ENCODE measurements around the gene PPM1L. TPM values are rescaled to one million over a fixed set of nuclear protein-coding genes. Genes with fewer than 3 reads are reported as not detected.

The PPM1L gene
- total and polyA plus RNA-seq, 2 of the 13 experiments (the other 11 are each of a cell fraction or from before 2014, with no cell fraction given) = 0.22 to 1.4 TPM

- intact Hi-C loops (cut with micrococcal nuclease; ENCODE audit: unreplicated experiment) = no loop called here
- Histone ChIP-seq H3K9me3 (ENCODE audit: low read length) (no peaks in the 10 kb centered on the region), H2AFZ (ENCODE audit: low read length) (no peak overlapping the region), H3K4me1 (ENCODE audit: insufficient read depth, low read length) (no peaks in the 10 kb centered on the region), H3K27ac (ENCODE audit: extremely low read length, insufficient read depth, low read length) (no peak overlapping the region), H3K36me3 (replicated peaks in 1 of 2; ENCODE audit: control insufficient read depth in 1 of 2, insufficient read depth in 2 of 2, low read length in 2 of 2) (no peaks in the 10 kb centered on the region), H3K9ac (ENCODE audit: insufficient read depth, low read depth, low read length) (no peak overlapping the region), H3K27me3 (ENCODE audit: control insufficient read depth in 1 of 2, insufficient read depth in 2 of 2, low read length in 2 of 2) (no peaks in the 10 kb centered on the region), H3K4me2 (ENCODE audit: low read depth, low read length) (no peak overlapping the region), H4K20me1 (ENCODE audit: insufficient read depth, low read length) (no peaks in the 10 kb centered on the region), H3K79me2 (ENCODE audit: insufficient read depth, low read length) (no peaks in the 10 kb centered on the region), H3K4me3 (replicated peaks in 1 of 3; ENCODE audit: insufficient read depth in 1 of 3, low read depth in 2 of 3, low read length in 3 of 3) (no peak overlapping the region)
- ATAC-seq = no peak
- in situ Hi-C loops (cut with HindIII; ENCODE audit: extremely low pct_ligation_motif_present, low pct_unique_long_range_greater_than_20kb) = no loop called here
- no TSS peak for BruUV-seq (replicated peaks)
- POLR2A ChIA-PET = no interaction called here
- no peak for FAIRE-seq
- no peak for DNase-seq (ENCODE audit: low spot score)
- CTCF ChIA-PET (ENCODE audit: low intra/inter-chr PET ratio, low total read pairs) = no interaction called here
- 0% methylated on average over 2 of the region's 2 CpGs for WGBS (ENCODE audit: low lambda C conversion rate)
- TF ChIP-seq HNF4G (IDR thresholded peaks at IDR 0.05; ENCODE audit: borderline replicate concordance, low read depth, low read length) = no peak
- TF ChIP-seq HNF4G (CRISPR knock-in tag; IDR thresholded peaks at IDR 0.05; ENCODE audit: borderline replicate concordance, low read depth) = no peak
- no peak for TF ChIP-seq HOXA7 (CRISPR knock-in tag; IDR thresholded peaks at IDR 0.05)
- TF ChIP-seq DMTF1 (CRISPR knock-in tag; IDR thresholded peaks at IDR 0.05) = no peak
- no peak for TF ChIP-seq HMGXB4 (CRISPR knock-in tag; IDR thresholded peaks at IDR 0.05; ENCODE audit: borderline replicate concordance in 1 of 2, low read depth in 1 of 2)
- TF ChIP-seq TMF1 (CRISPR knock-in tag; IDR thresholded peaks at IDR 0.05; ENCODE audit: low read depth) = no peak
- no peak for TF ChIP-seq ZNF792 (CRISPR knock-in tag; IDR thresholded peaks at IDR 0.05)
- TF ChIP-seq ZNF318 (CRISPR knock-in tag; IDR thresholded peaks at IDR 0.05) = no peak
- TF ChIP-seq SAFB2 (CRISPR knock-in tag; IDR thresholded peaks at IDR 0.05; ENCODE audit: borderline replicate concordance, low read depth) = no peak
- TF ChIP-seq ZNF18 (CRISPR knock-in tag; IDR thresholded peaks at IDR 0.05; ENCODE audit: insufficient replicate concordance) = no peak
Measured at GRCh38 chr3:160725338-160725737, 30.7 kb upstream of the PPM1L start.

All from HepG2 (cell line).